H9 (cell line): Measurements from ENCODE around the gene PKIB. TPM values are rescaled to one million over a fixed set of nuclear protein-coding genes. Genes with fewer than 3 reads are reported as not detected.

Experiments used
- DNase-seq: peaks from one replicate; pipeline ENCODE4 v3.0.0-alpha.2; 2017
- H2AFZ ChIP-seq: one replicate; pipeline ENCODE4 v1.6.1; 2013; ENCODE audit warnings: mild to moderate bottlenecking, low read length, control low read depth, moderate library complexity
- H2AK5ac ChIP-seq: 2 replicates; pipeline ENCODE4 v1.6.1; 2013; ENCODE audit warnings: low read length, control low read depth, mixed read lengths; ENCODE audit not compliant: insufficient read length
- H2BK120ac ChIP-seq: one replicate; pipeline ENCODE4 v1.6.1; 2013; ENCODE audit warnings: low read depth, mild to moderate bottlenecking, low read length, control low read depth, inconsistent platforms; ENCODE audit not compliant: poor library complexity, severe bottlenecking
- H2BK12ac ChIP-seq: 2 replicates; pipeline ENCODE4 v1.6.1; 2013; ENCODE audit warnings: low read length, control low read depth, mixed read lengths, low read depth; ENCODE audit not compliant: insufficient read length
- H2BK15ac ChIP-seq: 2 replicates; pipeline ENCODE4 v1.6.1; 2013; ENCODE audit warnings: low read depth, low read length, control low read depth
- H2BK20ac ChIP-seq: one replicate; pipeline ENCODE4 v1.6.1; 2013; ENCODE audit warnings: low read depth, mild to moderate bottlenecking, low read length, control low read depth, inconsistent platforms; ENCODE audit not compliant: poor library complexity, severe bottlenecking
- H2BK5ac ChIP-seq: 2 replicates; pipeline ENCODE4 v1.6.1; 2013; ENCODE audit warnings: low read length, control low read depth, mixed read lengths; ENCODE audit not compliant: insufficient read length
- H3K14ac ChIP-seq: 2 replicates; pipeline ENCODE4 v1.6.1; 2013; ENCODE audit warnings: low read length, control low read depth; ENCODE audit not compliant: insufficient read depth
- H3K18ac ChIP-seq: 2 replicates; pipeline ENCODE4 v1.6.1; 2013; ENCODE audit warnings: low read depth, mild to moderate bottlenecking, mixed read lengths, low read length, control low read depth; ENCODE audit not compliant: insufficient read length
- H3K23ac ChIP-seq: 2 replicates; pipeline ENCODE4 v1.6.1; 2013; ENCODE audit warnings: low read length, control low read depth, mixed read lengths, low read depth; ENCODE audit not compliant: insufficient read length
- H3K23me2 ChIP-seq: 2 replicates; pipeline ENCODE4 v1.6.1; 2013; ENCODE audit warnings: low read depth, mild to moderate bottlenecking, mixed read lengths, low read length, control low read depth; ENCODE audit not compliant: insufficient read length, poor library complexity, severe bottlenecking
- H3K27ac ChIP-seq: 2 replicates; pipeline ENCODE4 v1.5.1; 2013; ENCODE audit warnings: low read length, control low read depth, mixed read lengths, low read depth; ENCODE audit not compliant: insufficient read length
- H3K27me3 ChIP-seq: 2 replicates; pipeline ENCODE4 v1.6.1; 2013; ENCODE audit warnings: low read length, control low read depth, inconsistent platforms; ENCODE audit not compliant: insufficient read depth
- H3K4ac ChIP-seq: 2 replicates; pipeline ENCODE4 v1.6.1; 2013; ENCODE audit warnings: low read depth, mild to moderate bottlenecking, control low read depth, inconsistent platforms, low read length, moderate library complexity
- H3K4me1 ChIP-seq: 2 replicates; pipeline ENCODE4 v1.6.1; 2013; ENCODE audit warnings: low read length, control low read depth, inconsistent platforms; ENCODE audit not compliant: insufficient read depth
- H3K4me2 ChIP-seq: 2 replicates; pipeline ENCODE4 v1.6.1; 2013; ENCODE audit warnings: low read length, control low read depth, mixed read lengths; ENCODE audit not compliant: insufficient read length, insufficient read depth
- H3K56ac ChIP-seq: 2 replicates; pipeline ENCODE4 v1.6.1; 2013; ENCODE audit warnings: low read depth, mild to moderate bottlenecking, mixed read lengths, low read length, control low read depth; ENCODE audit not compliant: insufficient read length
- H3K79me1 ChIP-seq: 2 replicates; pipeline ENCODE4 v1.6.1; 2013; ENCODE audit warnings: low read depth, mild to moderate bottlenecking, moderate library complexity, low read length, control low read depth, inconsistent platforms; ENCODE audit not compliant: insufficient read depth, poor library complexity, severe bottlenecking
- H3K79me2 ChIP-seq: 2 replicates; pipeline ENCODE4 v1.6.1; 2013; ENCODE audit warnings: low read length, control low read depth, inconsistent platforms; ENCODE audit not compliant: insufficient read depth
- H3K9ac ChIP-seq: 2 replicates; pipeline ENCODE4 v1.6.1; 2013; ENCODE audit warnings: low read length, control low read depth, mixed read lengths; ENCODE audit not compliant: insufficient read length; ENCODE audit errors: extremely low read depth
- H3K9me3 ChIP-seq: one replicate; pipeline ENCODE4 v1.6.1; 2013; ENCODE audit warnings: low read depth, low read length, inconsistent platforms; ENCODE audit not compliant: control insufficient read depth
- H3T11ph ChIP-seq: one replicate; pipeline ENCODE4 v1.6.1; 2013; ENCODE audit warnings: mild to moderate bottlenecking, low read length, control low read depth, inconsistent platforms
- H4K20me1 ChIP-seq: one replicate; pipeline ENCODE4 v1.6.1; 2013; ENCODE audit not compliant: control insufficient read depth, insufficient read length, insufficient read depth
- H4K5ac ChIP-seq: 2 replicates; pipeline ENCODE4 v1.6.1; 2013; ENCODE audit warnings: low read depth, mild to moderate bottlenecking, mixed read lengths, low read length, control low read depth; ENCODE audit not compliant: insufficient read length
- H4K8ac ChIP-seq: replicated peaks from 2 replicates; pipeline ENCODE4 v1.6.1; 2013; ENCODE audit warnings: low read length, control low read depth, mixed read lengths, low read depth; ENCODE audit not compliant: insufficient read length
- H4K91ac ChIP-seq: 2 replicates; pipeline ENCODE4 v1.6.1; 2013; ENCODE audit warnings: low read depth, mild to moderate bottlenecking, moderate library complexity, mixed read lengths, low read length, control low read depth; ENCODE audit not compliant: insufficient read length
- H3K27ac Mint-ChIP-seq, 3 experiments: 2 replicates in 2 of 3; 3 replicates in 1 of 3; pipeline ENCODE4 v1.8.0; 2020 to 2021; ENCODE audit warnings: mixed read lengths in 3 of 3, mild to moderate bottlenecking in 1 of 3, moderate library complexity in 1 of 3
- H3K27me3 Mint-ChIP-seq: 2 replicates; pipeline ENCODE4 v1.8.0; 2021; ENCODE audit warnings: low read depth, mild to moderate bottlenecking, moderate library complexity, mixed read lengths
- H3K36me3 Mint-ChIP-seq, 3 experiments: 2 replicates in 2 of 3; 3 replicates in 1 of 3; pipeline ENCODE4 v1.8.0; 2020 to 2021; ENCODE audit warnings: low read depth in 3 of 3, mixed read lengths in 3 of 3; ENCODE audit not compliant: insufficient read depth in 1 of 3
- H3K4me1 Mint-ChIP-seq, 2 experiments: 2 replicates each; pipeline ENCODE4 v1.8.0; 2020; ENCODE audit warnings: mixed read lengths in 2 of 2
- H3K4me3 Mint-ChIP-seq, 2 experiments: 2 replicates in 1 of 2; 3 replicates in 1 of 2; pipeline ENCODE4 v1.8.0; 2020 to 2021; ENCODE audit warnings: mild to moderate bottlenecking in 2 of 2, mixed read lengths in 2 of 2, moderate library complexity in 1 of 2
- H3K9me3 Mint-ChIP-seq, 2 experiments: 2 replicates in 1 of 2; 3 replicates in 1 of 2; pipeline ENCODE4 v1.8.0; 2020; ENCODE audit warnings: mild to moderate bottlenecking in 2 of 2, mixed read lengths in 2 of 2, moderate library complexity in 1 of 2
- WGBS: extraction: QIAGEN DNeasy Blood & Tissue Kit; methylation state at CpG from one replicate; pipeline ENCODE4 v1.1.7; 2013; ENCODE audit warnings: missing lambda C conversion rate, low lambda C conversion rate, mixed read lengths; ENCODE audit not compliant: insufficient read length; ENCODE audit errors: extremely low coverage; 5-methylcytosine and 5-hydroxymethylcytosine counted together
- total RNA-seq: library from RNA; stranded (reverse); gene quantifications from 2 replicates; pipeline ENCODE4 v1.2.1, GENCODE V29; 2021
- TF ChIP-seq, protein P1 (sequence below): fragments of 200-600 bp; sonication (generic); conservative IDR thresholded peaks from 3 replicates; pipeline ENCODE4 v1.8.0; 2021; ENCODE audit warnings: antibody characterized with exemption, mild to moderate bottlenecking

PKIB gene
- total RNA-seq, 1 experiment from 2014 or later = 46.5 TPM

DNA sequence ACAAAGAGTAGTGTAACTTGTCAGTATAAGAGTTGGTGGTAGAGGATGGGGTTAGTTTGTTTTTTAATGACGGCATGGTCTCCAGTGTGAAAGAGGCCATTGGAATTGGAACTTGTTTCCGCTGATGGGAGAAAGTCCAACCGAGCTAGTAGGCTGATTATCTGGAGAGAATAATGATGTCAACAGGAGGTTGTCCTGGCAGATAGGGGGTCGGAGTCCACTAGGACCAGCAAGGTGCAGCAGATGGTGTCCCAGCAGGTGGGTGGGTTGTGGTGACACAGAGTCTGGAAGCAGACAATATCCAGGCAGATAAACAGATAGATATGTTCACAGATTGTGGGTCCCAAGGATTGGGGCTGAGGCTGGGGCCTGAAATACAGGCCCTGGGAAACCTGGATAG lies 35.1 kb downstream of the PKIB start:
- no peak overlapping the region for H3T11ph ChIP-seq
- no peak overlapping the region for H3K23ac ChIP-seq
- TF ChIP-seq, protein P1, sequence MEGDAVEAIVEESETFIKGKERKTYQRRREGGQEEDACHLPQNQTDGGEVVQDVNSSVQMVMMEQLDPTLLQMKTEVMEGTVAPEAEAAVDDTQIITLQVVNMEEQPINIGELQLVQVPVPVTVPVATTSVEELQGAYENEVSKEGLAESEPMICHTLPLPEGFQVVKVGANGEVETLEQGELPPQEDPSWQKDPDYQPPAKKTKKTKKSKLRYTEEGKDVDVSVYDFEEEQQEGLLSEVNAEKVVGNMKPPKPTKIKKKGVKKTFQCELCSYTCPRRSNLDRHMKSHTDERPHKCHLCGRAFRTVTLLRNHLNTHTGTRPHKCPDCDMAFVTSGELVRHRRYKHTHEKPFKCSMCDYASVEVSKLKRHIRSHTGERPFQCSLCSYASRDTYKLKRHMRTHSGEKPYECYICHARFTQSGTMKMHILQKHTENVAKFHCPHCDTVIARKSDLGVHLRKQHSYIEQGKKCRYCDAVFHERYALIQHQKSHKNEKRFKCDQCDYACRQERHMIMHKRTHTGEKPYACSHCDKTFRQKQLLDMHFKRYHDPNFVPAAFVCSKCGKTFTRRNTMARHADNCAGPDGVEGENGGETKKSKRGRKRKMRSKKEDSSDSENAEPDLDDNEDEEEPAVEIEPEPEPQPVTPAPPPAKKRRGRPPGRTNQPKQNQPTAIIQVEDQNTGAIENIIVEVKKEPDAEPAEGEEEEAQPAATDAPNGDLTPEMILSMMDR = no peak
- no peak overlapping the region for H3K9ac ChIP-seq
- no peaks in the 10 kb centered on the region for H3K9me3 Mint-ChIP-seq
- no peaks in the 10 kb centered on the region for H3K79me2 ChIP-seq
- no peak overlapping the region for H3K27ac ChIP-seq
- H3K4me2 ChIP-seq = no peak overlapping the region
- no peak overlapping the region for H4K8ac ChIP-seq
- H2AFZ ChIP-seq = no peak overlapping the region
- H3K9me3 ChIP-seq = no peaks in the 10 kb centered on the region
- H3K27me3 Mint-ChIP-seq = no peaks in the 10 kb centered on the region
- H3K56ac ChIP-seq = no peak overlapping the region
- WGBS = no CpG with 5 or more reads among the region's 4 CpGs
- no peaks in the 10 kb centered on the region for H3K79me1 ChIP-seq
- no peaks in the 10 kb centered on the region for H3K27me3 ChIP-seq
- no peak overlapping the region for H3K18ac ChIP-seq
- no peak overlapping the region for H3K27ac Mint-ChIP-seq
- H3K4ac ChIP-seq = no peak overlapping the region
- H2BK12ac ChIP-seq = no peak overlapping the region
- no peaks in the 10 kb centered on the region for H3K4me1 Mint-ChIP-seq
- no peak for DNase-seq
- H3K23me2 ChIP-seq = no peaks in the 10 kb centered on the region
- no peak overlapping the region for H2BK5ac ChIP-seq
- H2BK20ac ChIP-seq = no peak overlapping the region
- H3K4me3 Mint-ChIP-seq = no peak overlapping the region
- no peak overlapping the region for H4K91ac ChIP-seq
- no peak overlapping the region for H3K14ac ChIP-seq
- no peak overlapping the region for H4K5ac ChIP-seq
- H2BK15ac ChIP-seq = no peak overlapping the region
- H3K4me1 ChIP-seq = no peaks in the 10 kb centered on the region
- H3K36me3 Mint-ChIP-seq = 0 out of 7 replicates have a peak, but pooled peaks cover 0 to 4% (median 0%) of the 10 kb centered on the region in 3 experiments
- no peaks in the 10 kb centered on the region for H4K20me1 ChIP-seq
- H2BK120ac ChIP-seq = no peak overlapping the region
- H2AK5ac ChIP-seq = no peak overlapping the region
